T47D (cell line): Measurements from ENCODE around the gene PPP1R16B.

Experiments used
- DNase-seq, 2 experiments: peaks; one replicate each; pipeline versions ENCODE4 v3.0.0 to v3.0.0-alpha.2; 2011 to 2012; ENCODE audit warnings: low read depth in 1 of 2, low spot score in 1 of 2
- JUND ChIP-seq: IDR thresholded peaks from 2 replicates; pipeline ENCODE4 v1.6.1; 2012; ENCODE audit warnings: low read depth
- in situ Hi-C: cut with HindIII; loops from 2 replicates; pipeline ENCODE4 v1.10.0; 2016; ENCODE audit warnings: low sequenced_read_pairs, low pct_unique_long_range_greater_than_20kb

Gene PPP1R16B

DNA sequence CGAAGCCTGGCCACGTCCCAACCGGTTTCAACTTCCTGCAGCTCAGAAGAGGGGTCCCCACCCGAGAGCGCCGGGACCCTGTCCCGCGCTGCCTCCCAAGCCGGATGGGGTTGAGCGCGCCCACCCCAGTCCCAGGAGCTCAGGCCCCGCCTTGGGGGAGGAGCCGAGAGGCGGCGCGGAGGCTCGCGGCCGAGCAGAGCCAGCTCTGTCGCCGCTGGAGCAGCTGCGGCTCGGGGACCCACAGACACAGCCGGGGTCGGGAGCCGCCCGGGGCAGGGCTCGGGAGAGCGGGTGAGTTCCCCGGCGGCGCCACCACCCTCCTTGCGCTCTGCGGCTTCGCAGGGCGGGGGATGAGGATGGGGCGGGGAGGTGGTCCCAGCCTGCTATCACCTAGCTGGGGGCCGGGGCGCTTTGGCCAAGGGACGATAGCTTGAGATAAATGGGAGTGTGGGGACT, at the start of gene PPP1R16B:
Gene PPP1R16B, plus strand, starts transcription at position 196 of the 456 bp plus-strand sequence. CDS start 30,229 bp downstream, outside the sequence.
- no peak for DNase-seq
- TF ChIP-seq JUND = no peak
- in situ Hi-C loops = no loop called here

DNA sequence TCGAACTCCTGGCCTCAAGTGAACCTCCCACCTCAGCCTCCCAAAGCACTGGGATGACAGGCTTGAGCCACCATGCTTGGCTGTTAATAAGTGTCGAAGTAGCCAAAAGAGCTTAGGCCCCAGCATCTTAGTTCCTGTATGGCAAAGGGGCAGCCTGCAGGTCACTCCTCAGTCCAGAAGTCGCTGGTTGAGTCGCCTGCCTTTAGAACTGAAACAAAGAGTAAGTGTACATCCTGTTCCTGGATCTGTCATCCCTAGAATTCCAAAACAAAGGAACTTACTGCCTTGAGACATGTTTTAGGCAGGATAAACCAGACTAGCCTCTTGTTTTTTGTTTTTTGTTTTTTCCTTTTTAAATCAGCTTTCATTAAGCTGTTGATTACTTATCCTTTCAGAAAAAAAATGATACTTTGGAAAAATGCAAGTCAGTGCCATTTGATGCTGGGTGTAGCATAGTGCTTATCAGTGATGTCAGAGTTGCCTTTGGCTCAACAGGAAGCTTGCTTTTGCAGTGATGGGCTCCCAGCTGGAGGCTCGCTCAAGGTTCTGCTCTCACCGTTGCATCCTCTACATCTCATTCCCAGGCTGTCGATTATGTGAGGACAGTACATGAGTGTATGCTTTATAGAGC, 48.2 kb upstream of the PPP1R16B start:
- in situ Hi-C loops = no loop called here
- DNase-seq = no peak
- no peak for TF ChIP-seq JUND

DNA sequence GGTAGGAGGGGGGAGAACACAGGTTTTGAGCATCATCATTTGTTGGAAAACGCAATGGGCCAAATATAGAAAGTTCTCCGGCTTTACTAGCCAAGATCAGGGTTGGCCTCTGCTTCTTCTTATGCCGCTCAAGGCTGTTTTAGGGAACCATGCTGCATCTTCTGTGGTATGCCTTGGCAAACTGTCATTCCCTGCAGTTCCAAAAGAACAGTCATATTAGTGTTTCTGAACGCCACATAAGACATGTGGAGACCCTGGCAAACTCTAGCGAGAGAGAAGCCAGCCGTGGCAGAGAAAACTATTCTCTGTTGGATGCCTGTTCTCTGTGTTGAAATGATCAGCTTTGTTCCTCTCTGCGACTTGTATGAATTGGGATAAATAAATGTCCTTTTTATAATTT, 46.4 kb upstream of the PPP1R16B start:
- in situ Hi-C loops = no loop called here
- DNase-seq = no peak
- TF ChIP-seq JUND = no peak

DNA sequence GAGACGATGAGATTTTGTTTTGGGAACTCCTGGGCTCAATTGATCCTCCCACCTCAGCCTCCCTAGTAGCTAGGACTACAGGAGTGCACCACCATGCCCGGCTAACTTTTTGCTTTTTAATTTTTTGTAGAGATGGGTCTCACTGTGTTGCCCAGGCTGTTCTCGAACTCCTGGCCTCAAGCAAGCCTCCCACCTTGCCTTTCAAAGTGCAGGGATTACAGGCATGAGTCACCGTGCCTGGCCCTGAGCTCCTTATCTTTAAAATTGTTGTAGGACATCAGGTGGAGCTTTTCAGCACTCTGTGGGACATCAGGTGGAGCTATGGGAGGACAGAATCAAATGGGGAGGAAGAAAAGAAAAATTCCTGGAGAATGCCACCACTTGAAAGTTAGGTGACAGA, 44.5 kb upstream of the PPP1R16B start:
- no peak for TF ChIP-seq JUND
- in situ Hi-C loops = no loop called here
- DNase-seq = no peak

DNA sequence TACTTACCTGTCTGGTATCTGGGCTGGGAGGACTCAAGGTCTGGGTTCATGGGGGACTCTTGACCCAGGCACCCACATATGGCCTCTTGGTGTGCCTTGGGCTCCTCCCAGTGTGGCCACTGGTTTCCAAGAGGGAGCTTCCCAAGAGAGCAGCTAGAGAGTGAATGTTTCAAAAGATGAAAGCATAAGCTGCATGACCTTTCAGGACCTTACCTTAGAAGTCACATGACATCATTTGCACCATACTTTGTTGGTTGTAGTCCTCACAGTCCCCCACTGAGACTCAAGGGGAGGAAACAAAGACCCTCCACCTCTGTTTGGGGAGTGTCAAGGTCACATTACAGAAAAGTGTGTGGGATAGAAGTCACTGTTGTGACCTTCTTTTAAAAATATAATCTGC, 43.3 kb upstream of the PPP1R16B start:
- in situ Hi-C loops = no loop called here
- TF ChIP-seq JUND = no peak
- DNase-seq = no peak

DNA sequence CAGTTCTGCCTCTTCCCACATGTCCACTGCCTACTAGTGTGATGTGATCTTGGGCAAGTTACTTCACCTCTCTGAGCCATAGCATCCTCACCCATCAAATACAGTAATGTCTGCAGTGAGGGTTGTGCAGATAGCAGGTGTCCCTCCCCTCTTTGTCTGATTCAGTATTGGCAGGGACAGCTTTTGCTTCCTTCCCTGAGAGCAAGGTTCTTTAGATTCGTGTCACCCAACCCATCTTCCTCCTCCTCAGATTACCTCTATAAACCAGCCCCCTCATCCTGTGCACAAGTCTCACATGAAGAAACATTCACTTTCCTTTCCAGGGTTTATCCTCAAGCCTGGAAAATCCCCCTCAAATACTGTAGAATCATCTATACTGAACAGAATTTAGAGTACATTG, 41.9 kb upstream of the PPP1R16B start:
- TF ChIP-seq JUND = no peak
- in situ Hi-C loops = no loop called here
- DNase-seq = no peak

DNA sequence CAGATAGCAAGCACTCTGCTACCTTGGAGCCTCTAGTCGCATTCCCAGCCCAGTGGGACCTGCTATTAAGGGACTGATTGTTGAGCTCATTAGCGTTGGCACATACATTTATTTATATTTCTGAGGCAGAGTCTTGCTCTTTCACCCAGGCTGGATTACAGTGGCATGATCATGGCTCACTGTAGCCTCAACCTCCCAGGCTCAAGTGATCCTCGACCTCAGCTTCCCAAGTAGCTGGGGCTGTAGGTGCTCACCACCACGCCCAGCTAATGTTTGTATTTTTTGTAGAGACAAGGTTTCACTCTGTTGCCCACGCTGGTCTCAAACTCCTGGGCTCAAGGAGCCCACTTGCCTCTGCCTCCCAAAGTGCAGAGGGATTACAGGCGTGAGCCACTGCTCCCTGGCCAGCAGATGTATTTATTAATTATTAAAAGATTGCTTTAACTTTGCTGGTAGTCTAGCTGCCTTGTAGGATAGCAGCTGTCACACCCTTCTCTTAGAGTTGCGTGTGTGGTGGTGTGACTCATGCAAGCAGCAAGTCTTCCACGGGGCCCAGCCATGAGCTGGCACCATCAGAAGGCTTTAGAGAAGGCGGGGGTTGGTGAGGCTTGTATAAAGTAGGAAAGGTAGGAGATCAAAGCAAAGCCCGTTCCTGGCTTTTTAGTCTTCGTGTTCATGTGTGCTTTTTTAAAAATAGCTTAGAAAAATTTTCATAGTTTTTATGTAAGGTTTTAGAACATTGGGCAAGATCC, 40.8 kb upstream of the PPP1R16B start:
- in situ Hi-C loops = no loop called here
- DNase-seq = no peak
- no peak for TF ChIP-seq JUND

DNA sequence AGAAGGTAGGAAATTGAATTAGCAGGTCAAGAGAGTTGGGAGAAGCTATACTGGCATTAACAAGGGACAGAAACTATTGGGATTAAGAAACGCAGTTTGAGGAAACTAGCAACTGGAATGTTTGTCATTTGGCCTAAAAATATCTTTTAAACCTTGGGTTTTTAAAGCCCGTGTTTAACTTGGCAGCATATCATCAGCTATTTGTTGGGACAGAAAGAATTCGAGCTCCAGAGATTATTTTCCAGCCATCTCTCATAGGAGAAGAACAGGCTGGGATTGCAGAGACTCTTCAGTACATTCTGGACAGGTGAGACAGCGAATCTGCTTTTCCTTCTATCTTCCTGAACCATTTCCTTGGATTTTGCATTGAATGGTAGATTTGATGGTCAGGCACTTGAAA, 39.4 kb upstream of the PPP1R16B start:
- no peak for DNase-seq
- in situ Hi-C loops = no loop called here
- TF ChIP-seq JUND = no peak

DNA sequence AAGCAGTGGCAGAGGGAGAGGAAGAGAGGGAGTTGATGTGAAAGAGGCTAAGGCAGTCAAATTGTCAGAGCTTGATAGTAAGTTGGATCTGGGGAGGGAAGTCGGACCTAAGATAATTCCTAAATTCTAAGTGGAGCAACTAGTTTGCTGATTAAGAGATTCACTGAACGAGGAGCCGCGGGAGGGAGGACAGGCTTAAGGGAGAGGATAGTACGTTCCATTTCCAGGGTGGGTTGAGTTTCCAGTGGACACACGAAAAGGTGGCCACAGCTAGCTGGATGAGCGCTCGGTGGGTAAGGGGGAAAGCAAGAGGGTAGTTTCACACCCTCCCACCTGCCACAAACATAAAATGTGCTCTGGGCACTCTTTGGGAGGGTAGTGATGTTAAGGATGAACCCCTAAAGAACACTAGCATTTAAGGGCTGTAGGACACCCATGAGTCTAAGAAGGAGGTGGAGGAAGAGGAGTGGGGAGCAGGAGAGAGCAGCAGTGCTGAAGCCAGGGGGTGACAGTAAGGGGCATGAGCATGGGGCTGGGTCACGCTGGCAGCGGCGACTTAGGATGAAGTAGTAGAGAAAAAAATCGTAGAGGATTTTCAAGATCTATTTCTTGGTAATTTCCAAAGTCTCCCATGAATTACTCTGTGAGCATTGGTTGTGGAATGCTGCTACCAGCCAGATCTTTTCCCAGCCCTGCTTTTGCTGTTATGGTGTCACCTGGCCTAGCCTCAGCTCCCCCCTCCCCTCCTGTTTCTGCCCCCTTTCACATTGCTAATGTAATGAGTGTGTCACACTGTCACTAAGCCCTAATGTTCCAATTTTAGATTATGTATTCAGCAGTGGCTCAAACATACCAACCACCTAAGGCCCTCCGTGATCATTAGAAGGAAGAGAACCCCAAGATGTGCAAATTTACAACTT, 35.9 kb upstream of the PPP1R16B start:
- no peak for TF ChIP-seq JUND
- in situ Hi-C loops = no loop called here
- no peak for DNase-seq

DNA sequence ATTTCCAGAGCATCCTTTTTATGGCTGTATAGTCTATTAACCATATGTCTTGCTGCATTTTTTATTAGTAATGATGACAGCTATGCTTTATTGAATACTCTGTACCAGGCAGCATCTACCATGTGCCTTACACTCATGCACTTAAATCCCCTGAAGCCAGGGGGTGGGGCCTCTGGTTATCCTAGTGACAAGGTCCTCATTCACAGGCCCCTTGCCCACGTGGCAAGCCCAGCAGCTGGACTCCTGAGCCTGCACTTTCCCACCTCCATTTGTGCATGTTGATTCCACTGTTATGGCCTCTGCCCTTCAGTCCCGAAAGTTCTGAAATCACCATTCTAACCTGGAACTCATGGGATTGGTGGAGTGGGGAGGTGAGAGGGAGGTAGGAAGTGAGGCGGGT, 35.0 kb upstream of the PPP1R16B start:
- in situ Hi-C loops = no loop called here
- no peak for TF ChIP-seq JUND
- DNase-seq = no peak

DNA sequence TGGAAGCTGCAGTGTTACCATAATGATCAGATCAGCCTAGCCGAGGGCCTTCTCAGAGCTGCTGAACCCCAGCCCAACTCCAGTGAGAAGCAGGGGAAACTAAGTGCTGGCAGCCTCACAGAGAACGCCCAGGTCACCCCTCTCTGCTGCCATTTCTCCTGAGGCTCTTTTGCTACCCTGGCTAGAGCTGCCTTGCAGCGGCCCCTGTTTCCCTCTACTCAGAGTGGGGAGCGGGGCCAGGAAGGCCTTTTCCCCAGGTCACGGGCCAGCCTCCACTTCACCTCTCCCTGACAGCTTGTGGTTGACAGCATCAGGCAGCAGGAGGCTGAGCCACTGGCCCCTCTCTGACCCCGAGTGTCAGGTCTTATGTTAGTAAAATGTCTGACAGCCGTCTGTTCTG, 34.5 kb upstream of the PPP1R16B start:
- no peak for TF ChIP-seq JUND
- in situ Hi-C loops = no loop called here
- no peak for DNase-seq

DNA sequence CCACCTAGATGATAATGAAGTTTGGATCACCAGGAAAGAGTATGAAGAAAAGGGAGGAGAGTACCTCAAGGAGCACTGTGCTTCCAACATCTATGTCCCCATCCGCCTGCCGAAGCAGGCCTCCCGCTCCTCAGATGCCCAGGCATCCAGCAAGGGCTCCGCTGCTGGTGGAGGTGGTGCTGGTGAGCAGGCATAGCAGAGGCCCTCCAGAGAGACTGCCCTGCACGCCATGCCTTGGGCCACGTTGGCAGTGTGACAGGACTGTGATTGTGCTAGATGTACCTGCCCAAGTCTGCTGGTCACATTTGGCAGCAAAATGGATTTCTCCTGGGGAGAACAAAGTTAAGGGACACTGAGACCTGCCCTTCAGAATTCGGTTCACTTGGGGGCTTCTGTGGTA, 33.9 kb upstream of the PPP1R16B start:
- no peak for DNase-seq
- no peak for TF ChIP-seq JUND
- in situ Hi-C loops = no loop called here

DNA sequence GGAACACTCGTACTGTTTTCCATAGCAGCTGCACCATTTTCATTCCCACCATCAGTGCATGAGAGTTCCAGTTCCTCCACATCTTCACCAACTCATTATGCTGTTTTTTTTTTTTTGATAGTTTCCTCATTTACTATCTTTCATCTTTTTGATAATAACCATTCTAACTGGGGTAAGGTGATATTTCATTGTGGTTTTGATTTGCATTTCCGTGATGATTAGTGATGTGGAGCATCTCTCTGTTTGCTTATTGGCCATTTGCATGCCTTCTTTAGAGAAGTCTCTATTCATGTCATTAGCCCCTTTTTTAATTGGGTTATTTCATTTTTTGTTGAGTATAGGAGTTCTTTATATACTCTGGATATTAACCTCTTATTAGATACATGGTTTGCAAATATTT, 31.3 kb upstream of the PPP1R16B start:
- in situ Hi-C loops = no loop called here
- TF ChIP-seq JUND = no peak

More for the DNA sequence above, 31.3 kb upstream of the PPP1R16B start:
- no peak for DNase-seq
